ENCODE results near the gene ARHGEF2.

DNA sequence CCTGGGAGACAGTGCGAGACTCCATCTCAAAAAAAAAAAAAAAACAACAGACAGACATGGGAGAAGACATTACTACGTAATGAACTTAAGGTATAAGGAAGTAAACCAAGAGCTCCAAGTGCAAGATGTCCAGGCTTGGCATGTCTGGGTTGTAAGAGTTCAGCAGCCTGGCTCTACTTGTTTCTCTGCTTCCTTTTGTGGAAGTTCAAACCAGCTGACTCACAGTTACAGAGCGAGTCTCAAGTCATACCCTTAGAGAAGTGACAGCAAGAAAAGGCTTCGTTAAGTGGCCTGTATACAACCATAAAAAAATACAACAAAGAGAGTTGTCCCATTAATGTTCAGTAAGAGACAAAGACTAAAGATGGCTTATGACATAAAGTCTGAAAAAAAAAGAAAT, 68.5 kb downstream of the ARHGEF2 start:
- TF ChIP-seq, protein P1, sequence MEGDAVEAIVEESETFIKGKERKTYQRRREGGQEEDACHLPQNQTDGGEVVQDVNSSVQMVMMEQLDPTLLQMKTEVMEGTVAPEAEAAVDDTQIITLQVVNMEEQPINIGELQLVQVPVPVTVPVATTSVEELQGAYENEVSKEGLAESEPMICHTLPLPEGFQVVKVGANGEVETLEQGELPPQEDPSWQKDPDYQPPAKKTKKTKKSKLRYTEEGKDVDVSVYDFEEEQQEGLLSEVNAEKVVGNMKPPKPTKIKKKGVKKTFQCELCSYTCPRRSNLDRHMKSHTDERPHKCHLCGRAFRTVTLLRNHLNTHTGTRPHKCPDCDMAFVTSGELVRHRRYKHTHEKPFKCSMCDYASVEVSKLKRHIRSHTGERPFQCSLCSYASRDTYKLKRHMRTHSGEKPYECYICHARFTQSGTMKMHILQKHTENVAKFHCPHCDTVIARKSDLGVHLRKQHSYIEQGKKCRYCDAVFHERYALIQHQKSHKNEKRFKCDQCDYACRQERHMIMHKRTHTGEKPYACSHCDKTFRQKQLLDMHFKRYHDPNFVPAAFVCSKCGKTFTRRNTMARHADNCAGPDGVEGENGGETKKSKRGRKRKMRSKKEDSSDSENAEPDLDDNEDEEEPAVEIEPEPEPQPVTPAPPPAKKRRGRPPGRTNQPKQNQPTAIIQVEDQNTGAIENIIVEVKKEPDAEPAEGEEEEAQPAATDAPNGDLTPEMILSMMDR (IDR thresholded peaks at IDR 0.05) = no peak
- TF ChIP-seq POLR2A (IDR thresholded peaks at IDR 0.05) = no peak
- no peak for TF ChIP-seq EP300 (IDR thresholded peaks at IDR 0.05)

Measured in ovary (tissue), 3 donors.